ENCODE data around the gene TRIOBP. TPM values are rescaled to one million over a fixed set of nuclear protein-coding genes. Genes with fewer than 3 reads are reported as not detected.

The TRIOBP gene
- total and polyA plus RNA-seq, 2 of the 4 experiments (the other 2 are of a cell fraction) = 46.4 to 69.8 TPM

DNA sequence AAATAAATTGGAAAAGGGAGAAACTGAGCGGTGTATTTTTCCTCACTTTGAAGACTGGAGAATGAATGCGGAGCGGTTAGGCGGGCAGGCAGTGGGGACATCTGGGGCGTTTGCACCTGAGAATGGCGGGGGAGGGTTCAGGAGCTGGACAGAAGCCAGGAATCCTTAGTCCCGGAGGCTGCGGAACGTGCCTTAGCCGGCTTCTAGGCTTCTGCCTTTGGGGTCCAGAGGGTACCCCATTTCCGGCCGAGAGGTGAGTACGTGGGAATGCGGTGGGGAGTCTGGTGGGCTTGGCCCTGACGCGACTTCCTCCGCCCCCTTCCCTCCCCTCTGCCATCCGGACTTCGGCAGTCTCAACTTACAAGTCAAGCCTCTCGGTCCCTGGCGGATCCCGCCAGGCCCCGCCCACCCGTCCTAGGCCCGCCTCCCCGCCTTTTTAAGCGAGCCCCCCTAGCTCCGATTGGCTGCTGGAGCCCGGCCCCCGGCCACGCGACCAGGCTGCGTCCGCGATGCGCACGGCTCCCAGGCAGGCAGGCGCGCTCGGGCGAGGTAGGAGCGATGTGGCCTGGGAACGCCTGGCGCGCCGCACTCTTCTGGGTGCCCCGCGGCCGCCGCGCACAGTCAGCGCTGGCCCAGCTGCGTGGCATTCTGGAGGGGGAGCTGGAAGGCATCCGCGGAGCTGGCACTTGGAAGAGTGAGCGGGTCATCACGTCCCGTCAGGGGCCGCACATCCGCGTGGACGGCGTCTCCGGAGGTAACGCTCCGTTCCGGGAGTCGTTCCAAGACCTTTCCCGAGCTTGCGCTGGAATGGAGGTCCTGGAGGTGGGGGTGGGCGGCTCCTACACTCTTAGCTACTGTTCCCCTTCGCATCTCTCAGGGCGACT is 110.8 kb downstream of the TRIOBP start, which contains the start of gene GCAT (continued):
- no peak for TF ChIP-seq FOS (IDR thresholded peaks at IDR 0.05; ENCODE audit: low read depth, low read length)
- peak; percentile 94 for TF ChIP-seq MXI1 (IDR thresholded peaks at IDR 0.05; ENCODE audit: borderline replicate concordance, low read depth, low read length)
- TF ChIP-seq NFE2L2 (IDR thresholded peaks at IDR 0.05; ENCODE audit: low read depth, low read length) = no peak

GRCh38 chr22:37808294-37808657 is 111.4 kb downstream of the TRIOBP start:
- H3K23ac ChIP-seq (ENCODE audit: low read depth, low read length) = peak overlapping the region; percentile 72; the same call in 1 of the 2 replicates
- ChIA-PET CTCF (interaction anchor here (3.2 kb wide), 1 partner anchor 10 kb away, joined by 10 read pairs; no protein-coding TSS in a partner anchor), POLR2A (ENCODE audit: unreplicated experiment) (no interaction called here)
- H3K4me3 ChIP-seq (ENCODE audit: insufficient read depth, low read depth, low read length) = peak overlapping the region; percentile 77
- DNase-seq = peak; percentile 62
- in situ Hi-C loops (cut with MboI; ENCODE audit: low sequenced_read_pairs) = no loop called here
- H3K14ac ChIP-seq (replicated peaks; ENCODE audit: low read depth, low read length) = 0 out of 2 replicates have a peak overlapping the region, but pooled peaks have one; percentile 23
- peak overlapping the region; percentile 87 for H3K4me2 ChIP-seq (ENCODE audit: low read depth, low read length)
- peak overlapping the region; percentile 42; the same call in 1 of the 2 replicates for H3K27ac ChIP-seq (ENCODE audit: insufficient read depth, low read length)
- peak overlapping the region; percentile 93 for H2AFZ ChIP-seq (replicated peaks; ENCODE audit: low read length, poor library complexity)
- H3K56ac ChIP-seq (ENCODE audit: extremely low read depth, insufficient read depth, low read length) = no peak overlapping the region
- intact Hi-C loops (cut with micrococcal nuclease) = loop anchor here (5.0 kb wide), 1 partner anchor 34 kb away; the partner anchor contains the start of gene ANKRD54
- no peak overlapping the region for H2BK5ac ChIP-seq (ENCODE audit: low read depth, low read length, poor library complexity, severe bottlenecking)
- H3K79me1 ChIP-seq (ENCODE audit: low read depth in 1 of 2, low read length in 2 of 2) = peaks cover 11 to 44% of the 10 kb centered on the region in 2 experiments; a peak in 3 of 4 replicates
- H4K91ac ChIP-seq (ENCODE audit: insufficient read depth, low read depth, low read length) = no peak overlapping the region
- H3K36me3 ChIP-seq (ENCODE audit: control insufficient read depth, insufficient read depth, low read length) = no peaks in the 10 kb centered on the region
- H3K18ac ChIP-seq (ENCODE audit: low read depth, low read length) = no peak overlapping the region
- no peak for ATAC-seq (ENCODE audit: low read depth)
- peak overlapping the region; percentile 7 to 15; a peak in 1 of 4 replicates for H4K8ac ChIP-seq (ENCODE audit: low read depth in 2 of 2, low read length in 2 of 2)
- 0 out of 2 replicates have a peak overlapping the region, but pooled peaks have one; percentile 27 for H3K4ac ChIP-seq (ENCODE audit: low read depth, low read length)
- BruUV-seq (replicated peaks) = no TSS peak
- no peaks in the 10 kb centered on the region for H3K9me3 ChIP-seq (ENCODE audit: control insufficient read depth, insufficient read depth, low read length)
- no peak overlapping the region for H2BK120ac ChIP-seq (ENCODE audit: low read depth, low read length)
- peak overlapping the region; percentile 59 for H3K9ac ChIP-seq (ENCODE audit: low read depth, low read length)
- WGBS, 2 experiments (ENCODE audit: extremely low coverage in 2 of 2, insufficient read length in 1 of 2) = 2% methylated on average over 6 of the region's 8 CpGs; no CpG with 5 or more reads in 1 of the 2 experiments
- no peak overlapping the region for H2BK20ac ChIP-seq (ENCODE audit: low read depth, low read length)
- H2BK15ac ChIP-seq (ENCODE audit: low read depth, low read length) = no peak overlapping the region
- no peaks in the 10 kb centered on the region for H3K27me3 ChIP-seq (ENCODE audit: control insufficient read depth, insufficient read depth, low read length)
- H2AK5ac ChIP-seq (ENCODE audit: low read depth, low read length) = no peak overlapping the region
- no peak overlapping the region for H4K5ac ChIP-seq (ENCODE audit: low read depth, low read length)
- H3K4me1 ChIP-seq (ENCODE audit: control insufficient read depth, insufficient read depth, low read length) = peaks cover 12% of the 10 kb centered on the region
- TF ChIP-seq RAD21 (IDR thresholded peaks at IDR 0.05; ENCODE audit: low read length) (no peak), BHLHE40 (IDR thresholded peaks at IDR 0.05; ENCODE audit: low read depth, low read length) (peak; percentile 92)
- H3K9me1 ChIP-seq (ENCODE audit: insufficient read depth, low read length) = peaks cover 5% of the 10 kb centered on the region; the same call in 1 of the 2 replicates
- H4K20me1 ChIP-seq (ENCODE audit: insufficient read depth, low read length) = peaks cover 8% of the 10 kb centered on the region; the same call in 1 of the 2 replicates
- dilution Hi-C loops (cut with HindIII; ENCODE audit: low sequenced_read_pairs, unreplicated experiment) = no loop called here
- peak overlapping the region; percentile 13 for H2AK9ac ChIP-seq (replicated peaks; ENCODE audit: low read depth, low read length, poor library complexity)

Measured in IMR-90 (cell line).